H1 (cell line): Measurements from ENCODE around the gene ZNF526. TPM values are rescaled to one million over a fixed set of nuclear protein-coding genes. Genes with fewer than 3 reads are reported as not detected.

Experiments used
- CTCF ChIA-PET: fragments of 300-600 bp; sonication (Branson Sonifier 250); formaldehyde crosslinking; loops from one replicate; lab custom pipeline; 2021; ENCODE audit not compliant: partially characterized antibody; lab: Charles Lee
- POLR2A ChIA-PET: fragments of 300-600 bp; sonication (Branson Sonifier 250); formaldehyde crosslinking; loops from one replicate; lab custom pipeline; 2021; ENCODE audit warnings: inconsistent platforms; ENCODE audit not compliant: partially characterized antibody; lab: Charles Lee
- DNase-seq, 2 experiments: peaks; one replicate each; pipeline versions ENCODE4 v3.0.0 to v3.0.0-alpha.2; 2010 to 2022; ENCODE audit warnings: low spot score in 2 of 2, low read depth in 1 of 2, mixed read lengths in 1 of 2
- FAIRE-seq: peaks from 2 replicates; lab custom pipeline; 2011; peaks lifted over from hg19 to GRCh38; lab: Jason Lieb, UNC
- H2AFZ ChIP-seq: 2 replicates; pipeline ENCODE4 v1.8.1; 2012; ENCODE audit warnings: low read length, inconsistent platforms
- H2AK5ac ChIP-seq: 2 replicates; pipeline ENCODE4 v1.6.1; 2013; ENCODE audit warnings: low read depth, low read length
- H2BK120ac ChIP-seq: replicated peaks from 2 replicates; pipeline ENCODE3; 2013; ENCODE audit warnings: low read depth, low read length, inconsistent platforms
- H2BK12ac ChIP-seq: 2 replicates; pipeline ENCODE4 v1.6.1; 2013; ENCODE audit warnings: low read depth, low read length
- H2BK15ac ChIP-seq: 2 replicates; pipeline ENCODE4 v1.6.1; 2013; ENCODE audit warnings: low read length
- H2BK20ac ChIP-seq: 2 replicates; pipeline ENCODE4 v1.6.1; 2013; ENCODE audit warnings: low read length
- H2BK5ac ChIP-seq: 2 replicates; pipeline ENCODE4 v1.6.1; 2013; ENCODE audit warnings: low read depth, low read length
- H3K14ac ChIP-seq: 2 replicates; pipeline ENCODE4 v1.6.1; 2013; ENCODE audit warnings: inconsistent platforms; ENCODE audit not compliant: insufficient read length
- H3K18ac ChIP-seq: 2 replicates; pipeline ENCODE4 v1.6.1; 2013; ENCODE audit warnings: low read length; ENCODE audit errors: extremely low read depth
- H3K23ac ChIP-seq: 2 replicates; pipeline ENCODE4 v1.6.1; 2013; ENCODE audit warnings: inconsistent platforms; ENCODE audit not compliant: insufficient read length
- H3K23me2 ChIP-seq: 2 replicates; pipeline ENCODE4 v1.6.1; 2013; ENCODE audit warnings: low read depth, low read length
- H3K27ac ChIP-seq: 2 replicates; pipeline ENCODE4 v1.6.1; 2011; ENCODE audit warnings: low read depth, low read length, inconsistent platforms
- H3K27me3 ChIP-seq, 4 experiments: replicated peaks in 1 of 4; 1 replicate in 1 of 4; 2 replicates in 3 of 4; pipeline versions ENCODE4 v1.6.1 to v1.8.1; 2011 to 2013; ENCODE audit warnings: low read length in 3 of 4, mild to moderate bottlenecking in 3 of 4, inconsistent platforms in 2 of 4, mixed read lengths in 2 of 4, moderate library complexity in 1 of 4; ENCODE audit not compliant: control insufficient read depth in 3 of 4, insufficient read depth in 3 of 4; ENCODE audit errors: extremely low read depth in 1 of 4
- H3K36me3 ChIP-seq, 4 experiments: 2 replicates each; pipeline versions ENCODE4 v1.6.1 to v1.8.1; 2011 to 2013; ENCODE audit warnings: mild to moderate bottlenecking in 4 of 4, low read length in 3 of 4, moderate library complexity in 2 of 4, control low read depth in 1 of 4, inconsistent platforms in 1 of 4; ENCODE audit not compliant: insufficient read depth in 4 of 4, control insufficient read depth in 2 of 4
- H3K4ac ChIP-seq: replicated peaks from 2 replicates; pipeline ENCODE3; 2013; ENCODE audit warnings: low read length, low read depth, mixed read lengths, inconsistent platforms; ENCODE audit not compliant: insufficient read length
- H3K4me1 ChIP-seq, 4 experiments: replicated peaks in 1 of 4; 1 replicate in 1 of 4; 2 replicates in 3 of 4; pipeline versions ENCODE4 v1.6.1 to v1.8.1; 2011 to 2013; ENCODE audit warnings: low read length in 3 of 4, inconsistent platforms in 2 of 4, mixed read lengths in 1 of 4; ENCODE audit not compliant: insufficient read depth in 4 of 4, control insufficient read depth in 3 of 4
- H3K4me2 ChIP-seq, 2 experiments: 2 replicates each; pipeline versions ENCODE4 v1.6.1 to v1.8.1; 2011 to 2013; ENCODE audit warnings: low read depth in 2 of 2, low read length in 2 of 2, control low read depth in 1 of 2, inconsistent platforms in 1 of 2, mild to moderate bottlenecking in 1 of 2; ENCODE audit not compliant: insufficient read depth in 1 of 2
- H3K4me3 ChIP-seq, 4 experiments: fragments of 200-600, 300-600 bp in 1 of 4; sonication (generic), shearing (Covaris generic), sonication (Bioruptor Twin) in 1 of 4; 2 replicates each; pipeline versions ENCODE4 v1.5.1 to v1.8.1; 2011 to 2016; ENCODE audit warnings: low read length in 4 of 4, low read depth in 3 of 4, control low read depth in 2 of 4, inconsistent platforms in 2 of 4, mild to moderate bottlenecking in 2 of 4, mixed read lengths in 1 of 4, moderate library complexity in 1 of 4; ENCODE audit not compliant: insufficient read depth in 2 of 4; ENCODE audit errors: extremely low read depth in 1 of 4
- H3K56ac ChIP-seq: replicated peaks from 2 replicates; pipeline ENCODE3; 2013; ENCODE audit warnings: low read depth, mild to moderate bottlenecking, mixed read lengths, low read length, inconsistent platforms; ENCODE audit not compliant: insufficient read length
- H3K79me1 ChIP-seq: 2 replicates; pipeline ENCODE4 v1.6.1; 2013; ENCODE audit warnings: low read depth, low read length, control low read depth
- H3K79me2 ChIP-seq, 2 experiments: 2 replicates each; pipeline versions ENCODE4 v1.6.1 to v1.8.1; 2012 to 2013; ENCODE audit warnings: low read length in 2 of 2, mild to moderate bottlenecking in 2 of 2, inconsistent platforms in 1 of 2; ENCODE audit not compliant: insufficient read depth in 2 of 2, control insufficient read depth in 1 of 2
- H3K9ac ChIP-seq, 4 experiments: replicated peaks in 1 of 4; 1 replicate in 1 of 4; 2 replicates in 3 of 4; pipeline versions ENCODE4 v1.6.1 to v1.8.1; 2011 to 2013; ENCODE audit warnings: low read depth in 3 of 4, low read length in 3 of 4, control low read depth in 2 of 4, mild to moderate bottlenecking in 2 of 4, moderate library complexity in 2 of 4, inconsistent platforms in 1 of 4; ENCODE audit errors: extremely low read depth in 1 of 4
- H3K9me3 ChIP-seq, 2 experiments: 2 replicates each; pipeline versions ENCODE4 v1.6.1 to v1.8.1; 2012 to 2013; ENCODE audit warnings: mild to moderate bottlenecking in 2 of 2, moderate library complexity in 2 of 2, control low read depth in 1 of 2, inconsistent platforms in 1 of 2, low read depth in 1 of 2, low read length in 1 of 2, mixed read lengths in 1 of 2; ENCODE audit not compliant: insufficient read depth in 2 of 2
- H4K20me1 ChIP-seq, 2 experiments: replicated peaks in 1 of 2; 2 replicates each; pipeline versions ENCODE3 to v1.8.1; 2011 to 2013; ENCODE audit warnings: inconsistent platforms in 2 of 2, low read length in 2 of 2, mild to moderate bottlenecking in 1 of 2; ENCODE audit not compliant: insufficient read depth in 2 of 2, control insufficient read depth in 1 of 2
- H4K5ac ChIP-seq: 2 replicates; pipeline ENCODE4 v1.6.1; 2013; ENCODE audit warnings: low read length, low read depth, mixed read lengths, inconsistent platforms; ENCODE audit not compliant: insufficient read length
- H4K8ac ChIP-seq: 2 replicates; pipeline ENCODE4 v1.8.0; 2013; ENCODE audit warnings: mild to moderate bottlenecking, moderate library complexity, low read length, inconsistent platforms; ENCODE audit not compliant: insufficient read depth; ENCODE audit errors: extremely low read depth
- H4K91ac ChIP-seq: replicated peaks from 2 replicates; pipeline ENCODE3; 2013; ENCODE audit warnings: low read length, mixed read lengths, inconsistent platforms; ENCODE audit not compliant: insufficient read length
- BRCA1 ChIP-seq: IDR thresholded peaks from 2 replicates; pipeline ENCODE4 v1.6.1; 2012; ENCODE audit warnings: low read depth, low read length, improper control_type of control experiment
- CEBPB ChIP-seq: IDR thresholded peaks from 2 replicates; pipeline ENCODE4 v1.6.1; 2012; ENCODE audit warnings: low read depth, low read length
- CTBP2 ChIP-seq: IDR thresholded peaks from 2 replicates; pipeline ENCODE4 v1.7.0; 2011; ENCODE audit warnings: borderline replicate concordance, mild to moderate bottlenecking, moderate library complexity, mixed read lengths, low read length; ENCODE audit not compliant: insufficient read depth, insufficient read length
- GABPA ChIP-seq: IDR thresholded peaks from 2 replicates; pipeline ENCODE4 v1.6.1; 2011; ENCODE audit warnings: mild to moderate bottlenecking, low read length, moderate library complexity, borderline replicate concordance; ENCODE audit not compliant: insufficient read depth
- JUN ChIP-seq: IDR thresholded peaks from 2 replicates; pipeline ENCODE4 v1.6.1; 2011; ENCODE audit warnings: low read depth, mild to moderate bottlenecking, improper control_type of control experiment, low read length
- KDM1A ChIP-seq: fragments of 200-600, 300-600 bp; sonication (generic); IDR thresholded peaks from 2 replicates; pipeline ENCODE4 v1.7.1; 2016; ENCODE audit warnings: mild to moderate bottlenecking, low read length, borderline replicate concordance
- RFX5 ChIP-seq: IDR thresholded peaks from 2 replicates; pipeline ENCODE4 v1.6.1; 2011; ENCODE audit warnings: low read depth, low read length, improper control_type of control experiment, borderline replicate concordance
- SAP30 ChIP-seq: fragments of 300-600 bp; sonication (generic); IDR thresholded peaks from 2 replicates; pipeline ENCODE4 v1.7.1; 2012; ENCODE audit warnings: low read length, moderate library complexity, mild to moderate bottlenecking, inconsistent platforms; ENCODE audit not compliant: insufficient read depth, insufficient replicate concordance
- SIX5 ChIP-seq: IDR thresholded peaks from 2 replicates; pipeline ENCODE4 v1.6.1; 2011; ENCODE audit warnings: mild to moderate bottlenecking, low read depth, low read length
- TAF1 ChIP-seq: IDR thresholded peaks from 2 replicates; pipeline ENCODE4 v1.6.1; 2011; ENCODE audit warnings: mild to moderate bottlenecking, low read depth, low read length
- TCF12 ChIP-seq: IDR thresholded peaks from 2 replicates; pipeline ENCODE4 v1.6.1; 2011; ENCODE audit warnings: low read depth, mild to moderate bottlenecking, low read length
- ZNF274 ChIP-seq: IDR thresholded peaks from 2 replicates; pipeline ENCODE4 v1.7.0; 2012; ENCODE audit warnings: low read length, borderline replicate concordance; ENCODE audit errors: extremely low read depth
- WGBS, 2 experiments: shearing (Covaris generic) in 1 of 2; methylation state at CpG; one replicate each; pipeline versions ENCODE4 v1.1.6 to v1.1.7; 2013 to 2015; ENCODE audit warnings: low lambda C conversion rate in 2 of 2, mixed read lengths in 2 of 2, inconsistent platforms in 1 of 2, low coverage in 1 of 2, missing lambda C conversion rate in 1 of 2; ENCODE audit not compliant: insufficient replicate concordance in 2 of 2, insufficient coverage in 1 of 2, insufficient read length in 1 of 2; ENCODE audit errors: extremely low coverage in 1 of 2, missing lambda C conversion rate in 1 of 2; 5-methylcytosine and 5-hydroxymethylcytosine counted together
- polyA plus RNA-seq, 7 experiments: library from polyadenylated mRNA; depleted of rRNA in 3 of 7; stranded (reverse) in 5 of 7; unstranded in 2 of 7; fragments of >200 nt in 5 of 7; fragments of 200-250 nt in 2 of 7; gene quantifications; 1 replicate in 5 of 7; 2 replicates in 1 of 7; 4 replicates in 1 of 7; pipeline versions ENCODE4 v1.2.1 to v1.2.3, GENCODE V29; 2011 to 2013; ENCODE audit warnings: missing spikeins in 2 of 7, mixed read lengths in 2 of 7
- total RNA-seq: library from RNA; stranded (reverse); fragmentation: NEBNext Ultra II Directional; extraction: Animal tissue kit (Norgen Biotek cat#: 25700); gene quantifications from 2 replicates; pipeline ENCODE4 v1.2.1, GENCODE V29; 2021

The ZNF526 gene
- total and polyA plus RNA-seq, 2 of the 8 experiments (the other 6 are each of a cell fraction or from before 2014, with no cell fraction given), result 8.4 to 14.1 TPM

- no peak overlapping the region for H4K5ac ChIP-seq
- H3K56ac ChIP-seq, result no peak overlapping the region
- peaks cover 0 to 25% (median 12%) of the 10 kb centered on the region in 4 experiments; a peak in 6 of 7 replicates for H3K4me1 ChIP-seq
- no peak overlapping the region for H2BK20ac ChIP-seq
- H3K23me2 ChIP-seq, result no peaks in the 10 kb centered on the region
- H2BK120ac ChIP-seq, result no peak overlapping the region
- H3K79me1 ChIP-seq, result peaks cover 11% of the 10 kb centered on the region
- no peak overlapping the region for H3K14ac ChIP-seq
- H3K4me2 ChIP-seq, result no peak overlapping the region
- H3K79me2 ChIP-seq, result peaks cover 0 to 26% of the 10 kb centered on the region in 2 experiments; a peak in 1 of 4 replicates
- no peak overlapping the region for H3K23ac ChIP-seq
- FAIRE-seq (no peak), DNase-seq (no peak)
- H2AFZ ChIP-seq, result no peak overlapping the region
- WGBS, 2 experiments, result 83% methylated on average over 7 of the region's 7 CpGs; no CpG with 5 or more reads in 1 of the 2 experiments
- 0 out of 2 replicates have a peak overlapping the region, but pooled peaks have one; percentile 12 for H2BK15ac ChIP-seq
- H2BK12ac ChIP-seq, result peak overlapping the region; percentile 6; the same call in 1 of the 2 replicates
- H2BK5ac ChIP-seq, result peak overlapping the region; percentile 71; the same call in 1 of the 2 replicates
- CTCF ChIA-PET, result interaction anchor here (1.1 to 4.1 kb wide), 8 partner anchors 8 to 98 kb away, joined by 3 to 24 read pairs (median 5); partner anchors contain the start of gene POU2F2
- H3K4ac ChIP-seq, result peak overlapping the region; percentile 2
- H3K4me3 ChIP-seq, result no peak overlapping the region
- no peak overlapping the region for H3K9ac ChIP-seq
- no peak overlapping the region for H3K18ac ChIP-seq
- peaks cover 4 to 42% (median 14%) of the 10 kb centered on the region in 4 experiments; a peak in 6 of 8 replicates for H3K36me3 ChIP-seq
- H3K9me3 ChIP-seq, result no peaks in the 10 kb centered on the region
- H4K20me1 ChIP-seq, result peaks cover 8 to 27% of the 10 kb centered on the region in 2 experiments
- peak overlapping the region; percentile 15 for H3K27ac ChIP-seq
- H4K8ac ChIP-seq, result no peak overlapping the region
- H2AK5ac ChIP-seq, result no peak overlapping the region
- no peaks in the 10 kb centered on the region for H3K27me3 ChIP-seq
- no peak overlapping the region for H4K91ac ChIP-seq
- POLR2A ChIA-PET, result interaction anchor here (0.8 to 1.2 kb wide), 5 partner anchors 16 to 99 kb away, joined by 3 to 4 read pairs (median 3); no protein-coding TSS in a partner anchor
- TF ChIP-seq BRCA1 (no peak), RFX5 (no peak), SIX5 (no peak), JUN (no peak), TCF12 (no peak), CTBP2 (no peak), SAP30 (no peak), GABPA (no peak), ZNF274 (no peak), TAF1 (no peak), CEBPB (no peak), KDM1A (no peak)
Observed at GRCh38 chr19:42198676-42199439, 21.3 kb upstream of the ZNF526 start.
